Tibial nerve (tissue), 4 donors: Measurements from ENCODE around the gene JARID2. TPM values are rescaled to one million over a fixed set of nuclear protein-coding genes. Genes with fewer than 3 reads are reported as not detected.
A peak's percentile ranks its signal among the peaks of the same experiment; 100 is the strongest.

Experiments used
- DNase-seq, 2 donors: peaks; one replicate each; pipeline ENCODE4 v3.0.0-alpha.2; 2019; ENCODE audit warnings: low spot score in 2 of 2
- H3K27ac ChIP-seq, 4 donors: fragments of 200-600 bp; sonication (generic) in 3 of 4; one replicate each; pipeline ENCODE4 v1.5.1; 2017 to 2019; ENCODE audit warnings: mild to moderate bottlenecking in 1 of 4
- H3K27me3 ChIP-seq, 2 donors: fragments of 200-600 bp; sonication (generic) in 1 of 2; one replicate each; pipeline versions ENCODE4 v1.5.1 to v1.6.0; 2017 to 2019
- H3K36me3 ChIP-seq, 3 donors: fragments of 200-600 bp; sonication (generic); one replicate each; pipeline ENCODE4 v1.5.1; 2018 to 2019
- H3K4me1 ChIP-seq, 4 donors: fragments of 200-600 bp; sonication (generic) in 3 of 4; one replicate each; pipeline ENCODE4 v1.5.1; 2017 to 2019
- H3K4me3 ChIP-seq, 4 donors: fragments of 200-600 bp; sonication (generic) in 3 of 4; one replicate each; pipeline ENCODE4 v1.5.1; 2017 to 2019; ENCODE audit warnings: mild to moderate bottlenecking in 1 of 4, moderate library complexity in 1 of 4
- H3K9me3 ChIP-seq, 4 donors: fragments of 200-600 bp; sonication (generic) in 3 of 4; one replicate each; pipeline ENCODE4 v1.5.1; 2017 to 2019
- EP300 ChIP-seq, 2 donors: sonication (generic); formaldehyde crosslinking; IDR thresholded peaks; one replicate each; pipeline ENCODE4 v1.6.1; 2017; ENCODE audit warnings: antibody characterized with exemption in 2 of 2, mild to moderate bottlenecking in 1 of 2
- POLR2A ChIP-seq, 2 donors: fragments of 450-650 bp; IDR thresholded peaks; one replicate each; pipeline ENCODE4 v1.6.1; 2017; ENCODE audit warnings: antibody characterized with exemption in 2 of 2, mild to moderate bottlenecking in 2 of 2, moderate library complexity in 2 of 2
- WGBS, 2 donors: methylation state at CpG; one replicate each; pipeline ENCODE4 v1.1.5; 2018; 5-methylcytosine and 5-hydroxymethylcytosine counted together
- total RNA-seq, 4 donors: library from RNA; depleted of rRNA; stranded (reverse); fragments of >200 nt; gene quantifications; one replicate each; pipeline ENCODE4 v1.1.0, GENCODE V29; 2016
- TF ChIP-seq, protein P1 (sequence below), 5 experiments: fragments of 200-600 bp in 3 of 5; fragments of 450-650 bp in 2 of 5; sonication (generic) in 3 of 5; IDR thresholded peaks; one replicate each; pipeline ENCODE4 v1.5.1; 2016 to 2019; ENCODE audit warnings: antibody characterized with exemption in 5 of 5, mild to moderate bottlenecking in 3 of 5, moderate library complexity in 2 of 5

Gene JARID2
- total RNA-seq, 4 donors from 2014 or later, result 9.0 to 26.1 (median 9.8) TPM

DNA sequence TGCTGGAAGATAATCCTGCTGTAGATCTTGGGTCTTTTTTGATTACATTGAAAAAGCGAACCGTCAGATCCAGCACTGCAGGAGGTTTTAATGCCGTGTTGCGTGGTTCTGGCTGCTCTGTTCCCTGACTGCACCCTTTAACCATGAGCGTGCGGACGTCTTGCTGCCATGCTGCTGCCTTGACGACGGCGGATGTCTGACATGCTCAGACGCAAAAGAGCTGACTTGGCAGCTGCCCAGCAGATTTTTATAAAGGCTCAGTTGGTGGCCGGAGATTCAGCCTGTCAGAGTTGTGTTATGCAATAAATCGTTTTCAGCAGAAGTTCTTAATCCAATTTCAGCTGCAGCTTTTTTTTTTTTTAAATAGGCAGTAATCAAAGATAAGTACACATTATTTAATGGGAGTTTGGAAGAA is 119.4 kb downstream of the JARID2 start:
- H3K4me1 ChIP-seq, result peaks cover 0 to 49% (median 28%) of the 10 kb centered on the region in 4 donors

GRCh38 chr6:15366003-15366535 is 120.2 kb downstream of the JARID2 start:
- Histone ChIP-seq H3K9me3 (no peaks in the 10 kb centered on the region), H3K4me1 (peaks cover 0 to 56% (median 32%) of the 10 kb centered on the region in 4 donors), H3K36me3 (no peaks in the 10 kb centered on the region), H3K4me3 (no peak overlapping the region), H3K27ac (no peak overlapping the region), H3K27me3 (no peaks in the 10 kb centered on the region)
- DNase-seq, result no peak
- WGBS, 2 donors, result 27 to 34% methylated on average over 6 of the region's 6 CpGs
- TF ChIP-seq POLR2A (IDR thresholded peaks at IDR 0.05), result no peak
- TF ChIP-seq, protein P1, sequence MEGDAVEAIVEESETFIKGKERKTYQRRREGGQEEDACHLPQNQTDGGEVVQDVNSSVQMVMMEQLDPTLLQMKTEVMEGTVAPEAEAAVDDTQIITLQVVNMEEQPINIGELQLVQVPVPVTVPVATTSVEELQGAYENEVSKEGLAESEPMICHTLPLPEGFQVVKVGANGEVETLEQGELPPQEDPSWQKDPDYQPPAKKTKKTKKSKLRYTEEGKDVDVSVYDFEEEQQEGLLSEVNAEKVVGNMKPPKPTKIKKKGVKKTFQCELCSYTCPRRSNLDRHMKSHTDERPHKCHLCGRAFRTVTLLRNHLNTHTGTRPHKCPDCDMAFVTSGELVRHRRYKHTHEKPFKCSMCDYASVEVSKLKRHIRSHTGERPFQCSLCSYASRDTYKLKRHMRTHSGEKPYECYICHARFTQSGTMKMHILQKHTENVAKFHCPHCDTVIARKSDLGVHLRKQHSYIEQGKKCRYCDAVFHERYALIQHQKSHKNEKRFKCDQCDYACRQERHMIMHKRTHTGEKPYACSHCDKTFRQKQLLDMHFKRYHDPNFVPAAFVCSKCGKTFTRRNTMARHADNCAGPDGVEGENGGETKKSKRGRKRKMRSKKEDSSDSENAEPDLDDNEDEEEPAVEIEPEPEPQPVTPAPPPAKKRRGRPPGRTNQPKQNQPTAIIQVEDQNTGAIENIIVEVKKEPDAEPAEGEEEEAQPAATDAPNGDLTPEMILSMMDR (IDR thresholded peaks at IDR 0.05), result no peak
- no peak for TF ChIP-seq EP300 (IDR thresholded peaks at IDR 0.05)

More for the DNA sequence above, 119.4 kb downstream of the JARID2 start:
- Histone ChIP-seq H3K36me3 (no peaks in the 10 kb centered on the region), H3K4me3 (no peak overlapping the region), H3K9me3 (no peaks in the 10 kb centered on the region), H3K27me3 (no peaks in the 10 kb centered on the region), H3K27ac (peak overlapping the region in 1 of 4 donors; percentile 38)
- TF ChIP-seq, protein P1 (IDR thresholded peaks at IDR 0.05), result no peak
- peak in 1 of 2 donors; percentile 40 for TF ChIP-seq EP300 (IDR thresholded peaks at IDR 0.05)
- DNase-seq, result peak; percentile 51 to 62
- 8 to 10% methylated on average over 13 of the region's 13 CpGs for WGBS, 2 donors

- Histone ChIP-seq H3K27me3 (no peaks in the 10 kb centered on the region), H3K4me1 (peaks cover 0 to 64% (median 32%) of the 10 kb centered on the region in 4 donors)
- WGBS, 2 donors, result 50% methylated on average over 2 of the region's 2 CpGs
These were observed 121.0 kb downstream of the JARID2 start for GRCh38 chr6:15366879-15367278.

GRCh38 chr6:15368186-15368585 is 122.3 kb downstream of the JARID2 start:
- no peaks in the 10 kb centered on the region for H3K36me3 ChIP-seq
- DNase-seq, result no peak
- H3K27me3 ChIP-seq, result no peaks in the 10 kb centered on the region
- H3K4me3 ChIP-seq, result no peak overlapping the region
- no peak overlapping the region for H3K27ac ChIP-seq
- H3K4me1 ChIP-seq, result peaks cover 0 to 64% (median 32%) of the 10 kb centered on the region in 4 donors
- TF ChIP-seq, protein P1 (IDR thresholded peaks at IDR 0.05), result no peak
- TF ChIP-seq EP300 (IDR thresholded peaks at IDR 0.05), result peak in 1 of 2 donors; percentile 62
- TF ChIP-seq POLR2A (IDR thresholded peaks at IDR 0.05), result no peak
- H3K9me3 ChIP-seq, result no peaks in the 10 kb centered on the region

More at GRCh38 chr6:15366879-15367278, 121.0 kb downstream of the JARID2 start:
- Histone ChIP-seq H3K4me3 (no peak overlapping the region), H3K36me3 (no peaks in the 10 kb centered on the region), H3K27ac (no peak overlapping the region), H3K9me3 (no peaks in the 10 kb centered on the region)
- DNase-seq, result no peak
- TF ChIP-seq EP300 (IDR thresholded peaks at IDR 0.05) (no peak), POLR2A (IDR thresholded peaks at IDR 0.05) (no peak)
- TF ChIP-seq, protein P1 (IDR thresholded peaks at IDR 0.05), result no peak

- H3K36me3 ChIP-seq, result no peaks in the 10 kb centered on the region
- peaks cover 0 to 65% (median 32%) of the 10 kb centered on the region in 4 donors for H3K4me1 ChIP-seq
- 86 to 88% methylated on average over 5 of the region's 5 CpGs for WGBS, 2 donors
- no peaks in the 10 kb centered on the region for H3K27me3 ChIP-seq
- TF ChIP-seq, protein P1 (IDR thresholded peaks at IDR 0.05), result no peak
- TF ChIP-seq EP300 (IDR thresholded peaks at IDR 0.05), result no peak
- TF ChIP-seq POLR2A (IDR thresholded peaks at IDR 0.05), result no peak
- H3K27ac ChIP-seq, result peak overlapping the region in 1 of 4 donors; percentile 8
- H3K9me3 ChIP-seq, result no peaks in the 10 kb centered on the region
- DNase-seq, result no peak
- no peak overlapping the region for H3K4me3 ChIP-seq
These were observed 123.0 kb downstream of the JARID2 start for GRCh38 chr6:15368873-15369272.
